Endothelial cell of umbilical vein (primary cell): ENCODE measurements around the gene C6orf89. TPM values are rescaled to one million over a fixed set of nuclear protein-coding genes. Genes with fewer than 3 reads are reported as not detected.

Experiments used
- Bru-seq: library from RNA; stranded (reverse); fragments of 400-500 nt; gene quantifications from one replicate; lab custom pipeline; 2021; lab: Mats Ljungman, UMichigan
- BruChase-seq, 2 experiments: library from RNA; stranded (reverse); fragments of 400-500 nt; gene quantifications; one replicate each; lab custom pipeline; 2021; lab: Mats Ljungman, UMichigan
- BruUV-seq: library from RNA; stranded (reverse); fragments of 400-500 nt; replicated peaks from 2 replicates; lab custom pipeline; 2021; lab: Mats Ljungman, UMichigan
- CTCF ChIA-PET: fragments of 300-600, 350-600 bp; sonication (Branson Sonifier 250); formaldehyde crosslinking; loops from one replicate; lab custom pipeline; 2021; ENCODE audit warnings: antibody characterized with exemption, inconsistent platforms; lab: Charles Lee
- POLR2A ChIA-PET: fragments of 300-600, 350-600 bp; sonication (Branson Sonifier 250); formaldehyde crosslinking; loops from one replicate; lab custom pipeline; 2021; ENCODE audit warnings: antibody characterized with exemption, inconsistent platforms; lab: Charles Lee
- DNase-seq: peaks from one replicate; pipeline ENCODE4 v3.0.0-alpha.2; 2011; ENCODE audit warnings: low read depth, low spot score
- FAIRE-seq: peaks from 2 replicates; lab custom pipeline; 2011; peaks lifted over from hg19 to GRCh38; lab: Jason Lieb, UNC
- H2AFZ ChIP-seq: 2 replicates; pipeline ENCODE4 v1.6.0; 2012; ENCODE audit warnings: low read depth, low read length, control low read depth, inconsistent platforms
- H3K27ac ChIP-seq: 2 replicates; pipeline ENCODE4 v1.5.1; 2011; ENCODE audit warnings: low read depth, mild to moderate bottlenecking, control low read depth, low read length, moderate library complexity; ENCODE audit not compliant: insufficient read depth
- H3K27me3 ChIP-seq, 2 experiments: 2 replicates each; pipeline versions ENCODE4 v1.6.0 to v1.6.1; 2011; ENCODE audit warnings: low read length in 2 of 2, mixed read lengths in 1 of 2; ENCODE audit not compliant: control insufficient read depth in 2 of 2, insufficient read depth in 2 of 2
- H3K36me3 ChIP-seq, 2 experiments: 2 replicates in 1 of 2; 3 replicates in 1 of 2; pipeline ENCODE4 v1.5.1; 2011; ENCODE audit warnings: low read length in 2 of 2, mild to moderate bottlenecking in 1 of 2, moderate library complexity in 1 of 2; ENCODE audit not compliant: control insufficient read depth in 2 of 2, insufficient read depth in 2 of 2; ENCODE audit errors: extremely low read depth in 1 of 2
- H3K4me1 ChIP-seq: 3 replicates; pipeline ENCODE4 v1.5.1; 2011; ENCODE audit warnings: mild to moderate bottlenecking, low read length; ENCODE audit not compliant: control insufficient read depth, insufficient read depth; ENCODE audit errors: extremely low read depth
- H3K4me2 ChIP-seq: 2 replicates; pipeline ENCODE4 v1.6.1; 2011; ENCODE audit warnings: low read length, control low read depth, mixed read lengths; ENCODE audit not compliant: insufficient read depth
- H3K4me3 ChIP-seq, 3 experiments: fragments of 200-600 bp in 1 of 3; sonication (generic), shearing (Covaris generic) in 1 of 3; replicated peaks in 1 of 3; 2 replicates each; pipeline ENCODE4 v1.5.1; 2011 to 2016; ENCODE audit warnings: control low read depth in 3 of 3, low read length in 3 of 3, mild to moderate bottlenecking in 2 of 3, inconsistent platforms in 1 of 3, low read depth in 1 of 3, moderate library complexity in 1 of 3; ENCODE audit not compliant: insufficient read depth in 1 of 3
- H3K79me2 ChIP-seq: 2 replicates; pipeline ENCODE4 v1.6.0; 2012; ENCODE audit warnings: low read length, inconsistent platforms; ENCODE audit not compliant: control insufficient read depth, insufficient read depth
- H3K9ac ChIP-seq: replicated peaks from 2 replicates; pipeline ENCODE3; 2011; ENCODE audit warnings: low read length, control low read depth; ENCODE audit not compliant: insufficient read depth; ENCODE audit errors: extremely low read depth
- H3K9me1 ChIP-seq: replicated peaks from 3 replicates; pipeline ENCODE4 v1.6.0; 2011; ENCODE audit warnings: mild to moderate bottlenecking, low read length; ENCODE audit not compliant: control insufficient read depth, insufficient read depth; ENCODE audit errors: extremely low read depth
- H3K9me3 ChIP-seq: replicated peaks from 2 replicates; pipeline ENCODE4 v1.5.1; 2012; ENCODE audit warnings: low read length, inconsistent platforms; ENCODE audit not compliant: control insufficient read depth, insufficient read depth
- H4K20me1 ChIP-seq: replicated peaks from 2 replicates; pipeline ENCODE3; 2011; ENCODE audit warnings: mild to moderate bottlenecking, low read length; ENCODE audit not compliant: control insufficient read depth, insufficient read depth; ENCODE audit errors: extremely low read depth
- CTCF ChIP-seq, 2 donors: IDR thresholded peaks; 1 replicate in 1 of 2; 2 replicates in 1 of 2; pipeline ENCODE4 v1.5.1; 2011; ENCODE audit warnings: low read length in 2 of 2, mild to moderate bottlenecking in 2 of 2, moderate library complexity in 2 of 2, control low read depth in 1 of 2, inconsistent platforms in 1 of 2, low read depth in 1 of 2; ENCODE audit not compliant: insufficient read depth in 1 of 2; ENCODE audit errors: extremely low read depth in 1 of 2
- EZH2 ChIP-seq: IDR thresholded peaks from 2 replicates; pipeline ENCODE4 v1.6.1; 2012; ENCODE audit warnings: borderline replicate concordance, low read depth, mild to moderate bottlenecking, moderate library complexity, low read length, inconsistent platforms; ENCODE audit not compliant: severe bottlenecking
- FOS ChIP-seq: IDR thresholded peaks from 2 replicates; pipeline ENCODE4 v1.6.1; 2011; ENCODE audit warnings: mild to moderate bottlenecking, low read length, moderate library complexity, borderline replicate concordance; ENCODE audit not compliant: insufficient read depth
- GATA2 ChIP-seq: IDR thresholded peaks from 2 replicates; pipeline ENCODE4 v1.7.0; 2011; ENCODE audit warnings: low read depth, mild to moderate bottlenecking, moderate library complexity, mixed read lengths, low read length; ENCODE audit not compliant: insufficient read length, insufficient read depth
- JUN ChIP-seq: IDR thresholded peaks from 2 replicates; pipeline ENCODE4 v1.6.1; 2011; ENCODE audit warnings: borderline replicate concordance, low read depth; ENCODE audit not compliant: insufficient read length, insufficient read depth
- MAX ChIP-seq: IDR thresholded peaks from 2 replicates; pipeline ENCODE4 v1.6.1; 2011; ENCODE audit not compliant: insufficient read depth, insufficient read length
- MYC ChIP-seq: IDR thresholded peaks from one replicate; pipeline ENCODE4 v1.6.1; 2011; ENCODE audit warnings: mild to moderate bottlenecking, low read depth, low read length
- POLR2A ChIP-seq: IDR thresholded peaks from 2 replicates; pipeline ENCODE4 v1.6.1; 2012; ENCODE audit warnings: low read depth, mild to moderate bottlenecking, control low read depth, low read length
- POLR2AphosphoS5 ChIP-seq: IDR thresholded peaks from 2 replicates; pipeline ENCODE4 v1.6.1; 2012; ENCODE audit warnings: low read depth, mild to moderate bottlenecking, control low read depth, low read length, moderate library complexity; ENCODE audit not compliant: insufficient read depth
- dilution Hi-C: fragments of 300-500 bp; cut with MboI; formaldehyde crosslinking; loops from one replicate; pipeline ENCODE4 v1.15.0; 2019; ENCODE audit warnings: low sequenced_read_pairs; ENCODE audit not compliant: extremely low pct_ligation_motif_present
- intact Hi-C: fragments of 100-400 bp; cut with micrococcal nuclease; formaldehyde crosslinking; loops from one replicate; pipeline ENCODE4 v1.10.0; 2022
- long read RNA-seq: library from polyadenylated mRNA; stranded (forward); transcript quantifications from one replicate; pipeline ENCODE4 v2.0.0, GENCODE V29; 2021
- polyA minus RNA-seq, 3 experiments: library from RNA; depleted of rRNA, polyadenylated mRNA; stranded (reverse); fragments of >200 nt; gene quantifications; 1 replicate in 1 of 3; 2 replicates in 2 of 3; pipeline ENCODE4 v1.2.3, GENCODE V29; 2011
- polyA plus RNA-seq, 4 experiments: library from polyadenylated mRNA; depleted of rRNA in 3 of 4; stranded (reverse) in 3 of 4; unstranded in 1 of 4; fragments of >200 nt; gene quantifications; 2 replicates each; pipeline versions ENCODE4 v1.2.1 to v1.2.3, GENCODE V29; 2011 to 2012; ENCODE audit warnings: missing spikeins in 1 of 4
- total RNA-seq: library from RNA; stranded (reverse); gene quantifications from 2 replicates; pipeline ENCODE4 v1.2.3, GENCODE V29; 2021

The C6orf89 gene
- 34.0 and 36.4 TPM in 2 replicates for total RNA-seq
- polyA plus RNA-seq = 16.6 and 18.2 TPM in 2 replicates
- polyA plus RNA-seq (2011; cell fraction: cytosol; rRNA removed) = 20.6 and 23.0 TPM in 2 replicates
- 22.7 and 24.8 TPM in 2 replicates for polyA plus RNA-seq (2011; cell fraction: nucleus; rRNA removed)
- 25.0 and 29.2 TPM in 2 replicates for polyA plus RNA-seq (2012)
- 32.8 and 36.8 TPM in 2 replicates for polyA minus RNA-seq
- polyA minus RNA-seq (2011; cell fraction: cytosol; rRNA and poly(A)+ RNA removed) = 6.1 TPM
- polyA minus RNA-seq (2011; cell fraction: nucleus; rRNA and poly(A)+ RNA removed) = 9.8 and 16.6 TPM in 2 replicates
- Bru-seq, nascent RNA = percentile 67 among the genes with signal in this experiment
- BruChase-seq, experiment 1, labeled RNA remaining after a 6-hour chase = percentile 83 among the genes with signal in this experiment
- percentile 67 among the genes with signal in this experiment for BruChase-seq, experiment 2, labeled RNA remaining after a 2-hour chase
- long read RNA-seq, full-length matches to known transcripts = 63 of 106 reads
- long read RNA-seq, partial matches to known transcripts = 2 of 106 reads
- long read RNA-seq, other reads (novel, unspliced or antisense) = 41 of 106 reads

- POLR2A ChIA-PET = no interaction called here
Measured at GRCh38 chr6:36885461-36886401, at the start of gene C6orf89. TSS of gene C6orf89 (plus strand) at chr6:36885952. CDS start at chr6:36899445, 13,493 bp downstream.

More at GRCh38 chr6:36885461-36886401, at the start of gene C6orf89:
- H3K27me3 ChIP-seq = no peaks in the 10 kb centered on the region
- no peaks in the 10 kb centered on the region for H3K9me3 ChIP-seq
- peak within 1 kb of the TSS; percentile 93 for H3K9ac ChIP-seq
- FAIRE-seq (peak; percentile 89), DNase-seq (peak; percentile 96)
- peaks cover 12% of the 10 kb centered on the region for H3K4me1 ChIP-seq
- peak within 1 kb of the TSS; percentile 77 to 95 (median 84) for H3K4me3 ChIP-seq
- TF ChIP-seq POLR2AphosphoS5 = peak; percentile 85
- no peak for TF ChIP-seq JUN
- TF ChIP-seq CTCF (IDR thresholded peaks at IDR 0.05; ENCODE audit: extremely low read depth in 1 of 2, insufficient read depth in 1 of 2, low read depth in 1 of 2, low read length in 2 of 2) = peak; percentile 78 to 84
- TF ChIP-seq GATA2 = no peak
- peak; percentile 5 for TF ChIP-seq FOS
- TF ChIP-seq MYC = no peak
- no peak for TF ChIP-seq MAX
- TF ChIP-seq EZH2 = no peak
- TF ChIP-seq POLR2A = peak; percentile 89
- CTCF ChIA-PET = interaction anchor here (0.5 to 2.9 kb wide), 28 partner anchors 9 to 325 kb away, joined by 3 to 59 read pairs (median 4); partner anchors contain the start of genes MTCH1 and PPIL1
- peak within 1 kb of the TSS; percentile 97 for H2AFZ ChIP-seq
- H3K36me3 ChIP-seq = no peaks in the 10 kb centered on the region
- no peaks in the 10 kb centered on the region for H3K9me1 ChIP-seq
- BruUV-seq = TSS peak; percentile 85
- intact Hi-C loops = loop anchor here (1.0 to 2.0 kb wide), 7 partner anchors 10 to 325 kb away; partner anchors contain the start of gene MTCH1
- dilution Hi-C loops = no loop called here
- peak within 1 kb of the TSS; percentile 91 for H3K4me2 ChIP-seq
- H3K79me2 ChIP-seq = peaks cover 2% of the 10 kb centered on the region
- H3K27ac ChIP-seq = peak within 1 kb of the TSS; percentile 76
- H4K20me1 ChIP-seq = no peaks in the 10 kb centered on the region
